ENCODE data around the gene AKT3.
"Not testable (repeated sequence)": the region's sequence is repeated elsewhere in the genome, so short reads cannot be mapped to it uniquely, and the experiment has no call there.

The AKT3 gene

GRCh38 chr1:243790404-243790803 is 59.6 kb downstream of the AKT3 start:
- Histone ChIP-seq H3K36me3 (ENCODE audit: control insufficient read depth in 2 of 2, insufficient read depth in 2 of 2, low read length in 2 of 2) (no peaks in the 10 kb centered on the region), H3K4me3 (ENCODE audit: low read length in 2 of 2) (no peak overlapping the region), H3K4me1 (ENCODE audit: control insufficient read depth, insufficient read depth, low read length) (peaks cover 10% of the 10 kb centered on the region), H3K27me3 (ENCODE audit: control insufficient read depth in 1 of 2, insufficient read depth in 2 of 2, low read length in 2 of 2) (no peaks in the 10 kb centered on the region), H3K9ac (ENCODE audit: low read length in 2 of 2) (no peak overlapping the region), H3K9me3 (ENCODE audit: control insufficient read depth in 2 of 2, low read length in 2 of 2) (no peaks in the 10 kb centered on the region), H3K27ac (ENCODE audit: low read length) (no peak overlapping the region)

GRCh38 chr1:243786531-243786930 is 63.5 kb downstream of the AKT3 start:
- H3K36me3 ChIP-seq (ENCODE audit: control insufficient read depth in 2 of 2, insufficient read depth in 2 of 2, low read length in 2 of 2), result no peaks in the 10 kb centered on the region
- H3K27ac ChIP-seq (ENCODE audit: low read length), result no peak overlapping the region
- H3K4me1 ChIP-seq (ENCODE audit: control insufficient read depth, insufficient read depth, low read length), result peaks cover 5% of the 10 kb centered on the region
- no peak overlapping the region for H3K4me3 ChIP-seq (ENCODE audit: low read length in 2 of 2)
- no peak overlapping the region for H3K9ac ChIP-seq (ENCODE audit: low read length in 2 of 2)
- no peaks in the 10 kb centered on the region for H3K27me3 ChIP-seq (ENCODE audit: control insufficient read depth in 1 of 2, insufficient read depth in 2 of 2, low read length in 2 of 2)
- no peaks in the 10 kb centered on the region for H3K9me3 ChIP-seq (ENCODE audit: control insufficient read depth in 2 of 2, low read length in 2 of 2)

- Histone ChIP-seq H3K36me3 (ENCODE audit: control insufficient read depth in 2 of 2, insufficient read depth in 2 of 2, low read length in 2 of 2) (no peaks in the 10 kb centered on the region), H3K9ac (ENCODE audit: low read length in 2 of 2) (no peak overlapping the region), H3K27ac (ENCODE audit: low read length) (no peak overlapping the region), H3K27me3 (ENCODE audit: control insufficient read depth in 1 of 2, insufficient read depth in 2 of 2, low read length in 2 of 2) (no peaks in the 10 kb centered on the region), H3K9me3 (ENCODE audit: control insufficient read depth in 2 of 2, low read length in 2 of 2) (no peaks in the 10 kb centered on the region), H3K4me1 (ENCODE audit: control insufficient read depth, insufficient read depth, low read length) (peaks cover 3% of the 10 kb centered on the region), H3K4me3 (ENCODE audit: low read length in 2 of 2) (no peak overlapping the region)
These were observed 65.5 kb downstream of the AKT3 start for GRCh38 chr1:243784506-243784905.

- peaks cover 3% of the 10 kb centered on the region for H3K4me1 ChIP-seq (ENCODE audit: control insufficient read depth, insufficient read depth, low read length)
- no peaks in the 10 kb centered on the region for H3K27me3 ChIP-seq (ENCODE audit: control insufficient read depth in 1 of 2, insufficient read depth in 2 of 2, low read length in 2 of 2)
- no peaks in the 10 kb centered on the region for H3K9me3 ChIP-seq (ENCODE audit: control insufficient read depth in 2 of 2, low read length in 2 of 2)
- no peak overlapping the region for H3K27ac ChIP-seq (ENCODE audit: low read length)
- no peaks in the 10 kb centered on the region for H3K36me3 ChIP-seq (ENCODE audit: control insufficient read depth in 2 of 2, insufficient read depth in 2 of 2, low read length in 2 of 2)
- H3K9ac ChIP-seq (ENCODE audit: low read length in 2 of 2), result no peak overlapping the region
- no peak overlapping the region for H3K4me3 ChIP-seq (ENCODE audit: low read length in 2 of 2)
These were observed 66.3 kb downstream of the AKT3 start for GRCh38 chr1:243783714-243784113.

- H3K27ac ChIP-seq (ENCODE audit: low read length); H3K9me3 ChIP-seq (ENCODE audit: control insufficient read depth in 2 of 2, low read length in 2 of 2); H3K4me1 ChIP-seq (ENCODE audit: control insufficient read depth, insufficient read depth, low read length); H3K9ac ChIP-seq (ENCODE audit: low read length in 2 of 2); H3K4me3 ChIP-seq (ENCODE audit: low read length in 2 of 2); H3K27me3 ChIP-seq (ENCODE audit: control insufficient read depth in 1 of 2, insufficient read depth in 2 of 2, low read length in 2 of 2); H3K36me3 ChIP-seq (ENCODE audit: control insufficient read depth in 2 of 2, insufficient read depth in 2 of 2, low read length in 2 of 2): not testable (repeated sequence)
These were observed 77.5 kb downstream of the AKT3 start for GRCh38 chr1:243772361-243773050.

GRCh38 chr1:243770860-243771259 is 79.2 kb downstream of the AKT3 start:
- no peaks in the 10 kb centered on the region for H3K9me3 ChIP-seq (ENCODE audit: control insufficient read depth in 2 of 2, low read length in 2 of 2)
- H3K36me3 ChIP-seq (ENCODE audit: control insufficient read depth in 2 of 2, insufficient read depth in 2 of 2, low read length in 2 of 2), result no peaks in the 10 kb centered on the region
- H3K27me3 ChIP-seq (ENCODE audit: control insufficient read depth in 1 of 2, insufficient read depth in 2 of 2, low read length in 2 of 2), result no peaks in the 10 kb centered on the region
- no peak overlapping the region for H3K27ac ChIP-seq (ENCODE audit: low read length)
- H3K9ac ChIP-seq (ENCODE audit: low read length in 2 of 2), result no peak overlapping the region
- H3K4me1 ChIP-seq (ENCODE audit: control insufficient read depth, insufficient read depth, low read length), result no peaks in the 10 kb centered on the region
- no peak overlapping the region for H3K4me3 ChIP-seq (ENCODE audit: low read length in 2 of 2)

- H3K4me1 ChIP-seq (ENCODE audit: control insufficient read depth, insufficient read depth, low read length), result no peaks in the 10 kb centered on the region
- H3K9ac ChIP-seq (ENCODE audit: low read length in 2 of 2), result no peak overlapping the region
- H3K27ac ChIP-seq (ENCODE audit: low read length), result no peak overlapping the region
- H3K36me3 ChIP-seq (ENCODE audit: control insufficient read depth in 2 of 2, insufficient read depth in 2 of 2, low read length in 2 of 2), result no peaks in the 10 kb centered on the region
- H3K4me3 ChIP-seq (ENCODE audit: low read length in 2 of 2), result no peak overlapping the region
- no peaks in the 10 kb centered on the region for H3K27me3 ChIP-seq (ENCODE audit: control insufficient read depth in 1 of 2, insufficient read depth in 2 of 2, low read length in 2 of 2)
- H3K9me3 ChIP-seq (ENCODE audit: control insufficient read depth in 2 of 2, low read length in 2 of 2), result no peaks in the 10 kb centered on the region
These were observed 84.4 kb downstream of the AKT3 start for GRCh38 chr1:243765676-243766075.

- H3K27me3 ChIP-seq (ENCODE audit: control insufficient read depth in 1 of 2, insufficient read depth in 2 of 2, low read length in 2 of 2), result no peaks in the 10 kb centered on the region
- H3K4me1 ChIP-seq (ENCODE audit: control insufficient read depth, insufficient read depth, low read length), result no peaks in the 10 kb centered on the region
- H3K4me3 ChIP-seq (ENCODE audit: low read length in 2 of 2), result no peak overlapping the region
- H3K9me3 ChIP-seq (ENCODE audit: control insufficient read depth in 2 of 2, low read length in 2 of 2), result no peaks in the 10 kb centered on the region
- H3K27ac ChIP-seq (ENCODE audit: low read length), result no peak overlapping the region
- H3K9ac ChIP-seq (ENCODE audit: low read length in 2 of 2), result no peak overlapping the region
- H3K36me3 ChIP-seq (ENCODE audit: control insufficient read depth in 2 of 2, insufficient read depth in 2 of 2, low read length in 2 of 2), result no peaks in the 10 kb centered on the region
These were observed 86.2 kb downstream of the AKT3 start for GRCh38 chr1:243763806-243764205.

- H3K27ac ChIP-seq (ENCODE audit: low read length), result no peak overlapping the region
- H3K9ac ChIP-seq (ENCODE audit: low read length in 2 of 2), result no peak overlapping the region
- H3K27me3 ChIP-seq (ENCODE audit: control insufficient read depth in 1 of 2, insufficient read depth in 2 of 2, low read length in 2 of 2), result no peaks in the 10 kb centered on the region
- no peaks in the 10 kb centered on the region for H3K36me3 ChIP-seq (ENCODE audit: control insufficient read depth in 2 of 2, insufficient read depth in 2 of 2, low read length in 2 of 2)
- H3K9me3 ChIP-seq (ENCODE audit: control insufficient read depth in 2 of 2, low read length in 2 of 2), result no peaks in the 10 kb centered on the region
- H3K4me3 ChIP-seq (ENCODE audit: low read length in 2 of 2), result no peak overlapping the region
- no peaks in the 10 kb centered on the region for H3K4me1 ChIP-seq (ENCODE audit: control insufficient read depth, insufficient read depth, low read length)
These were observed 91.4 kb downstream of the AKT3 start for GRCh38 chr1:243758647-243759046.

- Histone ChIP-seq H3K27me3 (ENCODE audit: control insufficient read depth in 1 of 2, insufficient read depth in 2 of 2, low read length in 2 of 2) (no peaks in the 10 kb centered on the region), H3K4me3 (ENCODE audit: low read length in 2 of 2) (no peak overlapping the region), H3K27ac (ENCODE audit: low read length) (no peak overlapping the region), H3K9ac (ENCODE audit: low read length in 2 of 2) (no peak overlapping the region), H3K9me3 (ENCODE audit: control insufficient read depth in 2 of 2, low read length in 2 of 2) (no peaks in the 10 kb centered on the region), H3K36me3 (ENCODE audit: control insufficient read depth in 2 of 2, insufficient read depth in 2 of 2, low read length in 2 of 2) (no peaks in the 10 kb centered on the region), H3K4me1 (ENCODE audit: control insufficient read depth, insufficient read depth, low read length) (peaks cover 1% of the 10 kb centered on the region)
These were observed 93.5 kb downstream of the AKT3 start for GRCh38 chr1:243756529-243756928.

- Histone ChIP-seq H3K27ac (ENCODE audit: low read length) (no peak overlapping the region), H3K36me3 (ENCODE audit: control insufficient read depth in 2 of 2, insufficient read depth in 2 of 2, low read length in 2 of 2) (no peaks in the 10 kb centered on the region), H3K9ac (ENCODE audit: low read length in 2 of 2) (no peak overlapping the region), H3K4me1 (ENCODE audit: control insufficient read depth, insufficient read depth, low read length) (peaks cover 2% of the 10 kb centered on the region), H3K27me3 (ENCODE audit: control insufficient read depth in 1 of 2, insufficient read depth in 2 of 2, low read length in 2 of 2) (no peaks in the 10 kb centered on the region), H3K4me3 (ENCODE audit: low read length in 2 of 2) (no peak overlapping the region), H3K9me3 (ENCODE audit: control insufficient read depth in 2 of 2, low read length in 2 of 2) (no peaks in the 10 kb centered on the region)
These were observed 95.7 kb downstream of the AKT3 start for GRCh38 chr1:243754348-243754747.
